H1 (cell line): ENCODE measurements around the gene CEMIP2. TPM values are rescaled to one million over a fixed set of nuclear protein-coding genes. Genes with fewer than 3 reads are reported as not detected.

Experiments
- POLR2AphosphoS5 ChIP-seq: IDR thresholded peaks from 2 replicates; pipeline ENCODE4 v1.6.1; 2011; ENCODE audit warnings: low read depth, low read length
- SIX5 ChIP-seq: IDR thresholded peaks from 2 replicates; pipeline ENCODE4 v1.6.1; 2011; ENCODE audit warnings: mild to moderate bottlenecking, low read depth, low read length
- polyA plus RNA-seq, 7 experiments: library from polyadenylated mRNA; depleted of rRNA in 3 of 7; stranded (reverse) in 5 of 7; unstranded in 2 of 7; fragments of >200 nt in 5 of 7; fragments of 200-250 nt in 2 of 7; gene quantifications; 1 replicate in 5 of 7; 2 replicates in 1 of 7; 4 replicates in 1 of 7; pipeline versions ENCODE4 v1.2.1 to v1.2.3, GENCODE V29; 2011 to 2013; ENCODE audit warnings: missing spikeins in 2 of 7, mixed read lengths in 2 of 7
- total RNA-seq: library from RNA; stranded (reverse); fragmentation: NEBNext Ultra II Directional; extraction: Animal tissue kit (Norgen Biotek cat#: 25700); gene quantifications from 2 replicates; pipeline ENCODE4 v1.2.1, GENCODE V29; 2021
- TF ChIP-seq, protein P1 (sequence below): IDR thresholded peaks from 2 replicates; pipeline ENCODE4 v1.6.1; 2012; ENCODE audit warnings: inconsistent platforms

Gene CEMIP2
- total and polyA plus RNA-seq, 2 of the 8 experiments (the other 6 are each of a cell fraction or from before 2014, with no cell fraction given) = 25.2 to 52.1 TPM

GRCh38 chr9:71637375-71637774, 130.9 kb downstream of the CEMIP2 start (continued):
- TF ChIP-seq, protein P1, sequence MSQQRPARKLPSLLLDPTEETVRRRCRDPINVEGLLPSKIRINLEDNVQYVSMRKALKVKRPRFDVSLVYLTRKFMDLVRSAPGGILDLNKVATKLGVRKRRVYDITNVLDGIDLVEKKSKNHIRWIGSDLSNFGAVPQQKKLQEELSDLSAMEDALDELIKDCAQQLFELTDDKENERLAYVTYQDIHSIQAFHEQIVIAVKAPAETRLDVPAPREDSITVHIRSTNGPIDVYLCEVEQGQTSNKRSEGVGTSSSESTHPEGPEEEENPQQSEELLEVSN = no peak
- TF ChIP-seq POLR2AphosphoS5 = no peak
- no peak for TF ChIP-seq SIX5
- TF ChIP-seq, all 59 proteins: peak for 0
